GM18907 (cell line): ENCODE measurements around the gene KLK2.
A peak's percentile ranks its signal among the peaks of the same experiment; 100 is the strongest.
"Not testable (repeated sequence)": the region's sequence is repeated elsewhere in the genome, so short reads cannot be mapped to it uniquely, and the experiment has no call there.

Source experiments
- ATAC-seq: cut with Tn5 transposase; IDR thresholded peaks from one replicate; pipeline ENCODE4 v1.9.1; 2021; ENCODE audit warnings: mild to moderate bottlenecking, moderate library complexity; ENCODE audit not compliant: unreplicated experiment

Gene KLK2

GRCh38 chr19:50891253-50891625 lies 18.0 kb downstream of the KLK2 start:
- ATAC-seq, result no peak

- no peak for ATAC-seq
Observed at GRCh38 chr19:50893047-50893736, 20.0 kb downstream of the KLK2 start.

GRCh38 chr19:50894478-50895356 lies 21.5 kb downstream of the KLK2 start:
- ATAC-seq, result no peak

GRCh38 chr19:50896089-50896590 lies 22.9 kb downstream of the KLK2 start:
- ATAC-seq, result not testable (repeated sequence)

GRCh38 chr19:50896591-50897190 lies 23.5 kb downstream of the KLK2 start:
- ATAC-seq, result peak; percentile 77

- ATAC-seq, result peak; percentile 32
Observed at GRCh38 chr19:50897191-50897607, 24.0 kb downstream of the KLK2 start.

- ATAC-seq, result no peak
Observed at GRCh38 chr19:50897612-50898011, 24.4 kb downstream of the KLK2 start.

- no peak for ATAC-seq
Observed at GRCh38 chr19:50898018-50898417, 24.8 kb downstream of the KLK2 start.

- no peak for ATAC-seq
Observed at GRCh38 chr19:50899569-50899968, 26.3 kb downstream of the KLK2 start.

- no peak for ATAC-seq
Observed at GRCh38 chr19:50902640-50903039, 29.4 kb downstream of the KLK2 start.

GRCh38 chr19:50906217-50906616 lies 33.0 kb downstream of the KLK2 start:
- ATAC-seq, result no peak

GRCh38 chr19:50908336-50908735 lies 35.1 kb downstream of the KLK2 start:
- no peak for ATAC-seq

- peak; percentile 70 for ATAC-seq
Observed at GRCh38 chr19:50909240-50910070, 36.2 kb downstream of the KLK2 start.

- ATAC-seq, result no peak
Observed at GRCh38 chr19:50910722-50911121, 37.5 kb downstream of the KLK2 start.

GRCh38 chr19:50911206-50912101 lies 38.2 kb downstream of the KLK2 start, which contains the start of gene KLK4:
KLK4 (minus strand) TSS chr19:50911395; CDS start chr19:50910738, 657 bp downstream.
- no peak for ATAC-seq

GRCh38 chr19:50912102-50912599 lies 38.9 kb downstream of the KLK2 start:
- ATAC-seq, result no peak

GRCh38 chr19:50912727-50913716 lies 39.8 kb downstream of the KLK2 start:
- ATAC-seq, result no peak

GRCh38 chr19:50916069-50916468 lies 42.8 kb downstream of the KLK2 start:
- ATAC-seq, result no peak
